Skeletal muscle cell (primary cell): Measurements from ENCODE around the gene DEK.
"Not testable (repeated sequence)": the region's sequence is repeated elsewhere in the genome, so short reads cannot be mapped to it uniquely, and the experiment has no call there.

Experiments used
- DNase-seq: peaks from one replicate; pipeline ENCODE4 v3.0.0-alpha.2; 2010; ENCODE audit warnings: low read depth
- H3K4me3 ChIP-seq: 2 replicates; pipeline ENCODE4 v1.5.1; 2011; ENCODE audit warnings: low read depth, mild to moderate bottlenecking, control low read depth, low read length, moderate library complexity

DEK gene

DNA sequence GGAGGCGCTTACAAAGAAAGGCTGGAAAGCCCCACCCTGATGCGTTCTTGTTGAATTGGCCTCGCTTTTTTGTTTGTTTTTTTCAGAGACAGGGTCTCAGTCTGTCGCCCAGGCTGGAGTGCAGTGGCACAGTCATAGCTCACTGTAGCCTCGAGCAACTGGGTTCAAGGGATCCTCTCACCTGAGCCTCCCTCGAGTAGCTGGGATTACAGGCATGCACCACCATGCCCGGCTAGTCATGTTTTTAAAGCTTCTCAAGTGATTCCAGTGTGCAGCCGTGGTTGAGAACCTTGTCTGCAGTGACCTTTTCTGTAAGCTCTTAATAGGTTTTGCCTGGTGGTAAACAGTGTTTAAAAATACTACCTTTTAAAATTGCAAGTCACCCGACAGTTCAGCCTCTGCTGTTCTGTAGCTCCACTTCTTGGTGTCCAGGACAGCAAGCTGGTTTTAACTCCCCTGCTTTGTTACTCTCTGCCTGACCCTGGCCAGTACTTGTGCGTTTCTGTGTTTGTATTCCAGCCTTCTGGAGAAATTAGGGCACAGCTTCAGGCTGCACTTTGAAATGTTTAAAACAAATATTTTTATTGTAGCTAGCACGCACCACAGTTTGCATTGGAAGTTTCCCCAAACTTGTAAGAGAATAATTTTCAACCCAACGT lies 54.7 kb downstream of the DEK start:
- DNase-seq, result no peak
- H3K4me3 ChIP-seq, result no peak overlapping the region

DNA sequence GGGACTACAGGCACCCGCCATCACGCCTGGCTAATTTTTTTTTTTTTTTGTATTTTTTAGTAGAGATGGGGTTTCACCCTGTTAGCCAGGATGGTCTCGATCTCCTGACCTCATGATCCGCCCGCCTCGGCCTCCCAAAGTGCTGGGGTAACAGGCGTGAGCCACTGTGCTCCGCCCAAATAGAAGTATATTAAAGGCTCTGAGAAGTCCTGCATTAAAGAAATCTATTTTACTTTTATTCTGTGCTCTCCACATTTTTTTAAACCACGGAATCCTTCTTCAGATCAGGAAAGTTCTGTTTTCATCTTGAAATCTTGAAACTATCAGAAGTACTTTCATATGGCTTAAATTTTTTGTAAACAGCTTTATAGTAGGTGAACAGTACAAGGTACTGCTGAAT lies 55.6 kb downstream of the DEK start:
- not testable (repeated sequence) for H3K4me3 ChIP-seq, DNase-seq

- DNase-seq, result no peak
- no peak overlapping the region for H3K4me3 ChIP-seq
Measured at GRCh38 chr6:18207949-18208348, 56.4 kb downstream of the DEK start.

DNA sequence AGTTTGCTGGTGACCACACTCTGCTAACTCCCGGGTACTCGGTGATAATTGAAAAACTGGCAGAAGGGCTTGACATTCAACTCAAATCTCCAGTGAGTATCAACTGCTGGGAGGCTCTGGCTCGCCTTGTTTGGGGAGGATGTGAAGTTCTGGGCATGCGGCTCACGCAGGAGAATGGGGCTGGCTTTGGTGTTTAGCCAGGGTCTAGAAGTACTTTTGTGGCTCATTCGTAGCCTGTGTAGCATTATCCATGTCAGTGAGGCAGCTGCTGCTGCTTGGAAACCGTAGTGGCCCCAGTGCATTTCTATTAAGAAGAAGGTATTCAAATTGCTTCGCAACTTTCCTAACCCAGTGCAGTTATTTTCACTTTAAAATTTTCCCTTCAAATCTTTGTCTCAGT lies 56.9 kb downstream of the DEK start:
- no peak for DNase-seq
- no peak overlapping the region for H3K4me3 ChIP-seq

DNA sequence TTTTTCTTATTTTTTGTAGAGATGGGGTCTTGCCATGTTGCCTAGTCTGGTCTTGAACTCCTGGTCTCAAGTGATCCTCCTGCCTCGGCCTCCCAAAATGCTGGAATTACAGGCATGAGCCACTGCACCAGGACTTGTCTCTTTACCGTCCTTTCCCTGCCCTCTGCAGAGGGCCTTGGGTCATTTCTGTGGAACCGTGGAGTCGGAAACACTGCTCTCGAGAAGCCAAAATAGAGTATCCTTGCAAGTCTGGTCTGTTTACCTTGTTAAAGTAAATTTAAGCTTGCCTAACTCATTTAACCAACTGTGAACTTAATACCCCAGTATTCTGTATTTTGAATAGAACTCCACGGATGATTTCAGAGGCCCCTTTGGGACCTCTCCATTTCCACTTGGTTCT lies 57.7 kb downstream of the DEK start:
- DNase-seq, result no peak
- H3K4me3 ChIP-seq, result no peak overlapping the region

DNA sequence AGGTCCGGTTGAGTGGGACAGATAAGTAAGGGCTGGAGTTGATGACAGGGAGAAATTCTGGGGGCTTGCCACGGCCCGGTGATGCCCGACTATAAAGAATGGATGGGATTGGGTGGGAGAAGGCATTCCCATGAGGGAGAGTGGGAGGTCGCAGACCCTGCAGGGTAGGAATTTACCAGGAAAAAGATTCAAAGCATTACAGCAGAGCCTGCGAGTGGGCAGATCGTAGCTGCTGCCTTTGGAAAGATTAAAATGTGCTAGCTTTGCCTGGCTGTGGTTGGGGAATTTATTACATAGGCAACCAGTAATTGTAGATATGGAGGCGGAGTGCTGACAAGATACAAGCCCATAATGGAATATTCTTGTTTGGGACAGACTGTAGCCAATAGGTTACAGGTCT lies 59.6 kb downstream of the DEK start:
- no peak for DNase-seq
- no peak overlapping the region for H3K4me3 ChIP-seq

DNA sequence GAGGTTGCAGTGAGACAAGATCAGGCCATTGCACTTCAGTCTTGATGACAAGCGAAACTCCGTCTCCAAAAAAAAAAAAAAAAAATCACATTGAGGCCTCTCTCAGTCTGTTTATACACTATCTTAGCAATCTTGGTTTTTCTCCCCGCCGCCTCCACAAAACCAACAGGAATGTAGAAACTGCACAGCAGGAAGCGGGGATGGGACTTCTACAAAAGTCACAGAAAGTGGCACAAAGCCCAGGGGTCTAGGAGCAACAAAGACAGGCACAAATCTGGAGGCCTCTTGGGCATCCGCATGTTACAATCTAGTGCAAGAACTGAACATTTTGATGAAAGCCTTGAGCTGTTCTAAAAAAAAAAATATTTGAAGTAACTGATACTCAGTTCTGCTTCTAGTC lies 60.5 kb downstream of the DEK start:
- H3K4me3 ChIP-seq, result no peak overlapping the region
- no peak for DNase-seq

GRCh38 chr6:18192026-18192425 lies 72.3 kb downstream of the DEK start:
- no peak for DNase-seq

GRCh38 chr6:18189196-18189595 lies 75.1 kb downstream of the DEK start:
- no peak overlapping the region for H3K4me3 ChIP-seq
- no peak for DNase-seq

More at GRCh38 chr6:18192026-18192425, 72.3 kb downstream of the DEK start:
- H3K4me3 ChIP-seq, result no peak overlapping the region

DNA sequence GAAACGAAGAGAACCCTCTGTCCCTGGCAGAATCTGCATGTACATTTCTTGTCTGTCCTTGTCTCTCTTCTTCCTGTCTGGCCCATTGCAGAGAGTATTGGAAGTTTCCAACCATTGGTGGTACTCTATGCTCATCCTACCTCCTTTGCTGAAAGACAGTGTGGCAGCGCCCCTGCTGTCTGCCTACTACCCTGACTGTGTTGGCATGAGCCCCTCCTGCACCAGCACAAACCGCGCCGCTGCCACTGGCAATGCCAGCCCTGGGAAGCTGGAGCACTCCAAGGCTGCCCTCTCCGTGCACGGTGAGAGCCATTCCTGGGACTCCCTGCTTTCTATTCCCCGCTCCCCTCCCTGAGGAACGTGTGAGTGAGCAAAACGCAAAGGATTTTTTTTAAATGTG lies 76.6 kb downstream of the DEK start:
- no peak for DNase-seq
- no peak overlapping the region for H3K4me3 ChIP-seq

GRCh38 chr6:18186540-18187250 lies 77.6 kb downstream of the DEK start:
- DNase-seq, result no peak
- no peak overlapping the region for H3K4me3 ChIP-seq

- DNase-seq, result no peak
- H3K4me3 ChIP-seq, result no peak overlapping the region
Measured at GRCh38 chr6:18186033-18186432, 78.3 kb downstream of the DEK start.

DNA sequence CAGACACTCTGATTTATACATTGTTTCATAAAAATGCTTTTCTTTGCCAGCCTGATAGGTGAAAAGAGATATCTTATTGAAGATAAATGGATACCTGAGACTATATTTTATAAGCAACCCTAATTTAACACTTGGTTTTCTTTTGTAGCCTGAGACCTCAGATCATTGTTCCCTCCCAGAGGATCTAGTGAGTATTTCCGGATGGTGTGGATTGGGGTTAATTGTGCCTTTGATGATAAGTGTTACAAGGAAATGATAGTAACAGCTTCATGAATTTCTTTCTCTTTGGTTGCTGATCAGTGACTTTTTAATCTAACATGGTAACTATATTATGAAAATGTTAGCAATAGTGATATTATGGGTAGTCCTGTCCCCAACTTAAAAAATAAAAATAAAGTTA lies 78.7 kb downstream of the DEK start:
- H3K4me3 ChIP-seq, result no peak overlapping the region
- DNase-seq, result no peak

GRCh38 chr6:18183766-18184165 lies 80.6 kb downstream of the DEK start:
- DNase-seq, result no peak
- H3K4me3 ChIP-seq, result no peak overlapping the region

DNA sequence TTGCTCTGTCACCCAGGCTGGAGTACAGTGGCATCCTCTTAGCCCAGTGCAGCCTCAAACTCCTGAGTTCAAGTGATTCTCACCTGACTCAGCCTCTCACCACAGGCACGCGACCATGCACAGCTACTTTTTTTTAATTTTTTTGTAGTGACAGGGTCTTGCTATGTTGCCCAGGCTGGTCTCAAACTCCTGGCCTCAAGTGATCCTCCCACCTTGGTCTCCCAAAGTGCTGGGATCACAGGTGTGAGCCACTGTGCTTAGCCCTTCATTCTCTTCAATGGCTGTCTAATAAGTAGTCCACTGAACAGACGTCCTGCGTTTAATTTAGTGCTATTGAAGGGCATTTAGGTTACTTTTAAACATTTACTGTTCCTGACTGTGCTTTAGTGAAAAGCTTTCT lies 81.8 kb downstream of the DEK start:
- DNase-seq, result no peak
- H3K4me3 ChIP-seq, result no peak overlapping the region

- no peak overlapping the region for H3K4me3 ChIP-seq
- no peak for DNase-seq
Measured at GRCh38 chr6:18179770-18180356, 84.5 kb downstream of the DEK start.

DNA sequence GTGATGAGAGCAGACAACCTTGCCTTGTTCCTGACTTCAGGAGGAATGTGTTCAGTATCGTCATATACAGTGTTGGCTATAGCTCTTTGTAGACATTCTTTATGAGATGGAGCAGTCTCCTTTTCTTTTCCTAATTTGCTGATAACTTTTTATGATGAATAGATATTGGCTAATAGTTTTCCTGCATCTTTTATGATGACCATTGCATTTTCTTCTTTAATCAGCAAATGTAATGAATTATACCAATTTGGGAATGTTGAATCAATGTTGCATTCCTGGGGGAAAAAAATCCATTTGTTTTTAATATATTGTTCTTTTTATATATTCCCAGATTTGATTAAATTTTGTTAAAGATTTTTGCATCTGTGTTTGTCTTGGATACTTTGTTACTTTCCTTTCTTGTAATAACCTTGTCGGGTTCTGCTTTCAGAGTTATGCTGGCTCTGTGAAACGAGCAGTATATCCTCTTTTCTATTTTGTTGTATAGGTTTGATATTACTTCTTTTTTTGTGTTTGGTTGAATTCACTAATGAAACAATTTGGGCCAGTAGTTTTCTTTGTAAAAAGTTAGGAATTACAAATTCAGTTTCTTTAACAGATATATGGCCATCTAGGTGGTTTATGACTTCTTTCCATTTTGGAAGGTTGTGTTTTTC lies 85.2 kb downstream of the DEK start:
- no peak for DNase-seq
- no peak overlapping the region for H3K4me3 ChIP-seq

DNA sequence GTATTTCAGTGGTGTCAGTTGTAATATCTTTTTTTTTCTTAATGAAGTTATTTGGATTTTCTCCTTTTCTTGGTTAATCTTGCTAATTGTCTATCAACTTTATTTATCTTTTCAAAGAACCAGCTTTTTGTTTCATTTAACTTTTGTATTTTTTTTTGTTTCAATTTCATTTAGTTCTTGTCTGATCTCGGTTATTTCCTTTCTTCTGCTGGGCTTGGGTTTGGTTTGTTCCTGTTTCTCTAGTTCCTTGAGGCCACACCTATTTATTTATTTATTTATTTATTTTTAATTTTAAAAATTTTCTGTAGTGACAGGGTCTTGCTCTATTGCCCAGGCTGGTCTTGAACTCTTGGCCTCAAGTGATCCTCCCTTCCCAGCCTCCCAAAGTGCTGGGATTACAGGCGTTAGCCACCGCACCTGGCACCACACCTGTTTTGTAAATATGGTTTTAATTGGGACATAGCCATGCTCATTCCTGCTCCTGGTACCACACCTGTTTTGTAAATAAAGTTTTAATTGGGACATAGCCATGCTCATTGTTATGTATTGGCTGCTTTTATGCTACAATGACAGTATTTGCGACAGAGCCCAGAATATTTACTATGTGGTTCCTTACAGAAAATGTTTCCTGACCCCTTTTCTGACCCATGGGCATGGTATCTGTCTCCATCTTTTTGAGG lies 86.9 kb downstream of the DEK start:
- no peak for DNase-seq
- no peak overlapping the region for H3K4me3 ChIP-seq

- not testable (repeated sequence) for DNase-seq, H3K4me3 ChIP-seq
Measured at GRCh38 chr6:18176198-18176597, 88.1 kb downstream of the DEK start.
